Thyroid gland (tissue), 4 donors: ENCODE measurements around the gene MYL5.

Experiments used
- CTCF ChIP-seq, 6 experiments: fragments of 200-600 bp in 3 of 6; fragments of 450-650 bp in 3 of 6; sonication (generic) in 3 of 6; IDR thresholded peaks; one replicate each; pipeline ENCODE4 v1.5.1; 2016 to 2019; ENCODE audit warnings: antibody characterized with exemption in 6 of 6, mild to moderate bottlenecking in 2 of 6, inconsistent platforms in 1 of 6, moderate library complexity in 1 of 6
- POLR2A ChIP-seq, 2 donors: fragments of 450-650 bp; IDR thresholded peaks; one replicate each; pipeline ENCODE4 v1.6.1; 2017; ENCODE audit warnings: antibody characterized with exemption in 2 of 2, mild to moderate bottlenecking in 2 of 2, moderate library complexity in 1 of 2

GRCh38 chr4:709348-709747, 35.0 kb downstream of the MYL5 start:
- TF ChIP-seq POLR2A (IDR thresholded peaks at IDR 0.05), result no peak
- TF ChIP-seq CTCF (IDR thresholded peaks at IDR 0.05), result no peak
